Measurements from ENCODE around the gene PKD1.
"Not testable (repeated sequence)": the region's sequence is repeated elsewhere in the genome, so short reads cannot be mapped to it uniquely, and the experiment has no call there.

PKD1 gene

DNA sequence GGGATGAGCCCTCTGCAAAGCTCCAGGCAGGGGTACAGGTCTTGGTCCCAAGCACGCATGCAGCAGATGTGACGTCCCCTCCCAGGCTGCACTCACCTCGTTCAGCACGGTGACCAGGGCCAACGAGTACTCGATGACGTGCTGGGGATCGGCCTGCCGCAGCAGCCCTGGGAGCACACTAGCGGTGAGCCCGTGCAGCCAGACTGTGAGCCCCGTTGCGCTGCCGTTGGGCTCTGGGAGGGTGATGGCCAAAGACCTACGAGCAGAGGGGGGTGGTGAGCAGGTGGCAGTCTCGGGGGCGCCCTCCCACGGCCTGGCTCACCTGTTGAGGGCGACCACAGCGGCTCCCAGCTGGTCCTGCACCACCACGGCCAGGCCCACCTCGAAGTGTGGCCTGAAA lies 29.9 kb downstream of the PKD1 start:
- not testable (repeated sequence) for FAIRE-seq

DNA sequence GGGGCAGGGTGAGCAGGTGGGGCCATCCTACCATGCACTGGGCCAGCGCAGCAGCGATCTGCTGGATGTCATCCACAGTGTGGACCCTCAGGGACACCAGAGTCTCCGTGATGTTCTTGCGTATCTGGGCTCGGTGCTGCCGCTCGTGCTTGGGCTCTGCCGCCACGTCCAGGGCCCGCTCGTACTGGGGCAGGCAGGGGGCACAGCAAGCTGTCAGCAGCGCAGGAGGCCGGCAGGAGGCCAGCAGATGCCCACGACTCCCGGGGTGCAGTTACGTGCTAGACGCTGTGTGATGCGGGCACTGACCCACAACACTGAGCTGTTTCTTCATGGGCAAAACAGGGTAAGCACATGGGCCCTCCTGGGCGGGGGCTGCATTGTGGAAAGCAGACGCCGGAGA lies 30.4 kb downstream of the PKD1 start:
- FAIRE-seq: not testable (repeated sequence)

DNA sequence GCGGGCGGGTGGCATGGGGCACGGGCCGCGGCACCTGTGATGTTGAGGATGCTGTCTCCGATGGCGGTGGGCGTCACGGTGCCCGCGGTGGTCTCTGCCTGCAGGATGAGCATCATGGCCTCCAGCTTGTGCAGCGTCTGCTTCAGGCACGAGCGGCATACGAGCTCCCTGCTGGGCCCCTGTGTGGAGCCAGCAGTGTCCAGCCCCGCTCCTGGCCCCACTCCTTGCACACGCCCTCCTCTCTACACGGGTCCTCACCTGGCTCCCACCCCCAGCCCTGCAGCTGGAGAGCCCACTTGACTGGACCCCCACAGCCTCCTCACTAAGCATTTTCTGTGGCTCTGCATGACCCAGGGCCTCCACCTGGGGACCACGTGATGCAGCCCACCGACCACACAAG lies 31.2 kb downstream of the PKD1 start:
- not testable (repeated sequence) for FAIRE-seq

DNA sequence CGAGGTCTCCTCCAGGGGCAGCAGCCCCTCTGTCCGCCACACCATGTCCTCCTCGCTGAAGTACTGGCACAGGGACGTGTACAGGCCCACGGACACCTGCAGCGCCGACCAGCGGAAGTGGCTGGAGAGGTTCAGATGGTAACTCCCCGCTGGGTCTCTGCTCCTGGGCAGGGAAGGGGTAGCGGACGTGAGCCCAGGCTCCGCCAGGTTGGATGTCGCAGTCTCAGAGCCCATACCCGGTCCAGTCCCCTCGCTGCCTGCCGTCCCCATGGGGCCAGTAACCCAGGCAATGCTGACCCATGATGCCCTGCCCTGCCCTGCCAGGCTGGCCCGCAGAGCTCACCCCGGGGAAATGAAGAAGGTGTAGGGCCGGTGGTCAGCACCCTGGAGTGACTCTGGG lies 33.2 kb downstream of the PKD1 start:
- no peak for FAIRE-seq

DNA sequence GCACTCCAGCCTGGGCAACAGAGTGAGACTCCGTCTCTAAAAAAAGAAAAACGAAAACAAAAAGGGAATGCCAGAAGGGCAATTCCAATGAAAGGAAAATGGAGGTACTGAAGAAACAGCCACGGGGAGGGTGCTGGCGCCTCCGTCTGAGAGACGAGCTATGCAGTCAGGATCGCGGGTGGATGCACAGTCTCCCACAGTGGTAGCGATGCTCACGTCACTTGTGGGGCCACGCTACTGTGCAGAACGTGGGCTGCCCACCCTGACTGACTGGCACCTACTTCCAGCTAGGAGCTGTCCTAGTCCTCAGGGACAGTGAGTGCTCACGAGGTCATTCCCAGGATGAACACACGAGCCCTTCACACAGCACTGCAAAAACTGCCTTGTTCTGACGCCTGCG lies 34.1 kb downstream of the PKD1 start:
- FAIRE-seq: not testable (repeated sequence)

DNA sequence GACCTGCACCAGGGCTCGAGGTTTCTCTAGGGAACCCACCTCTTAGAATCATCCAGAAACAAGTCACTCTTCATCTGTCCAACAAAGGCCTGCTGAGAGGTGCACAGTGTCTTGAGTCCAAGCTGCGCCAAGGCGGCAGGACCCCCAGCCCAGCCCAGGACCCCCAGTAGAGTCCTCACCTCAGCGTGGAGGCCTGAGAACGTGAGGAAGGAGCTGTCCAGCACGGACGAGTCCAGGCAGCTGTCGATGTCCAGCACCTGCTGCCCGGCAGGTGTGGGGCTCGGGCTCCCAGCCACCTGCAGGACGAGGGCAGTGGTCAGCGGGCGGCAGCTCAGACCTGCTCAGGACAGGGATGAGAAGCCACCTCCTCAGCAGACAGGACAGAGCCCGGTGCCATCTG lies 38.0 kb downstream of the PKD1 start:
- FAIRE-seq: not testable (repeated sequence)

DNA sequence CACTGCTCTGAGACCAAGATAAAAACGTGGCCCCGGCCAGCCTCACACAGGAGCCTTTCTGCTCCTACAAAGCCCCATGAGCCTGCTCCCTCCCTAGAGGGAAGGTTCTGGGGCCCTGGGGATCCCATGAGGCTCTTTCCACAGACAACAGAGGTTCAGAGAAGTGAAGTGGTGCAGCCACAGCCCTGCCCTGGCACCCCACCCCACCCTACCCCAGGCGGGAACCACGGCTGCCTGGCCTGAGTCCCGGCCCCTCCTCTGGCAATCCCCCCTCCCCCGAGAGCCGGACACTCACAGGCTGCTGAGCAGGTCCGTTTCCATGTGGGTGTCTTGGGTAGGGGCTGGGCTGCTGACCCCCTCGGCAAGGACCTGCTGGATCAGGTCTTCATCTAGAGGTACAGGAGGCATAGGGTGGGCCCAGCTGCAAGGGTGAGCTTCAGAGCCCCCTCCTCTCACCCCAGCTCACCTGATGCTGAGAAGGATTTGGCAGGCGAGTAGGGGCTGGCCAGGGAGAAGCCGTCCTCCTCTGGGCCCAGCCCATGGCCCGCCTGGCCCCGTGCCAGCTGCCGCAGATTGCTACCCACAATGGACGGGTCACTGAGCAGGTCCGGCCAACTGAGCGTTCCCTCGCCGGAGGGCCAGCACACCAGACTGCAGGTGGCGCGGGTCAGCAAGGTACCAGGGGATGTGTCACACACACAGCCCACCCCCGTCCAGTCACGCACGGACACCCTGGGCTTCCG lies 38.7 kb downstream of the PKD1 start:
- FAIRE-seq: no peak

DNA sequence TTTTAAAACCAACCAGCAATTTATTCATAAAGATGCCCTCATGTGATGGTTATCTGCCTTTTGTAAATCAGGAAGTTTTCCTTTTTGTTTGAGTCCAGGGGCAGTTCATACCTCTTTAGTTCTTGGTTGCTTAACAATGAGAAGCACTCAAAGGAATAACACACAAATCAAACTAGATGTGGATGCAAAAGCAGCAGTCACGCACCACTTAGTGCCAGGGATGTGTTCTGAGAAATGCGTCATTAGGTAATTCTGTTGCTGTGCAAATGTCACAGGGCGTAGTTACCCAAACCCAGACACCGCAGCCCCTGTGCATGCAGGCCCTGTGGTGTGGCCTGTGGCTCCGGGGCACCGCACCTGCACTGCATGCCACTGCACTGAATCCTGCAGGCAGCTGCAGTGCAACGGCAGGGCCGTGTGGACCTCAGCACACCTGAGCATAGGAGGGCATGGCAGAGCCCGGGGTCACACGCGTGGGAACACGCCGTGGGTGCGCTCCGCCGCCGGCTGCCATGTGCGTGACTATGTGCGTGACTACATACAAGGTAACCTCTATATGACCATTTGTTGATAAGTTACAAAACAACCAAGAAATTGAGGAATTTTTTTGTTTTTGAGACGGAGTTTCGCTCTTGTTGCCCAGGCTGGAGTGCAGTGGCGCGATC lies 39.6 kb downstream of the PKD1 start:
- no peak for FAIRE-seq

DNA sequence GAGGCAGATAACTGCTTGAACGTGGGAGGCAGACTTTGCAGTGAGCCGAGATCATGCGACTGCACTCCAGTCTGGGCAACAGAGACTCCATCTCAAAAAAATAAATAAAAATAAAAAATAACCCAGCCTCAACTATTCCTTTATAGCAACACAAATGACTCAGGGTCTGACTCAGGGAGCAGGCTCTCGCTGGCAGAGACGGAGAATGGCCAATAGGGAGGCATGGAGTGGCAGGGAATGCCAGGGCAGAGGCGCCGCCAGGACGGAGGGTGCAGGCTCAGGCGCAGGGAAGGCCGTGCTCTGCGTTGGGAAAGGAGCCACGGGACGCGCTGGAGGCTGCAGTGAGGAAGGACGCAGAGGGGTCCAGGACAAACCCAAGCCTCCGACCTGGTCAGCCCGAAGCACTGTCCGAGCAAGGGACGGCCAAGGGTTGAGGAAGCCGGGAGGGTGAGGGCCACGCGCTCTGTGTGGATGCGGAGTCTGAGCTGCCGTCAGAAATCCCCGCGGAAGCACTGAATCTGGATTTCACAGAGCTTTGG lies 40.3 kb downstream of the PKD1 start:
- FAIRE-seq: no peak

DNA sequence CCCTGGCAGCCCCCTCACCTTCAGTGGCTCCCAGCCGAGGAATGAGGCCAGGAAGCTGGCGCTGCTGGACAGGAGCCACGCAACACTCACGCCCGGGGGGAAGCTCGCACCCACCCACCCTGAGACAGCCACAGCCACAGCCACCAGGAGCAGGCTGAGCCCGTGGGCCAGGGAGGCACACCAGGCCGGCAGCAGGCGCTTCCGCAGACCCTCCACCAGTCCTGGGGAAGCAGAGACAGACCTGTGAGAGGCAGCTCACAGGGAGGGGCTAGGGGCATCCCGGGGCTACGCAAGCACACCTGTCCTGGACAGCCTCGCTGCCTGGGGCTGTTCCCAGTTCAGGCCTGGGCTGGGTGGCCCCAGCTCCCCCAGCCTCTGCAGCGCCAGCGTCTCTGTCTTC lies 41.9 kb downstream of the PKD1 start:
- no peak for FAIRE-seq

DNA sequence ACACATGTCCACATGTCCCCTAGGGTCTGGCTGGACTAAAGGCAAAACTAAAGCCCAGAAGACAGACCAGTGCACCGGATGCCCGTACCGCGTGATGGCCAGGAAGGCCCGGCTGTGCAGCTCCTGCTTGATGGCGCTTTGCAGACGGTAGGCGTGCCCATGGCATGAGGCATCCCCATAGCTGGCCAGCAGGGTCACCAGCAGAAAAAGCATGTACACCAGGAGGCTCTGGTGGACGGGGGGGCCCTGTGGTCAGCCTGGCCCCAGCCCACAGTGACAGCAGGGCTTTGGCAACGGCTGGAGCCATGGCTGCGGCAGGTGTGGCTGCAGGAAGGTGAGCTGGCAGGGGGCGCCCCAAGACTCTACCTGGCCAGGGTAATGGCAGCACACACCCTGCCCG lies 42.8 kb downstream of the PKD1 start:
- no peak for FAIRE-seq

DNA sequence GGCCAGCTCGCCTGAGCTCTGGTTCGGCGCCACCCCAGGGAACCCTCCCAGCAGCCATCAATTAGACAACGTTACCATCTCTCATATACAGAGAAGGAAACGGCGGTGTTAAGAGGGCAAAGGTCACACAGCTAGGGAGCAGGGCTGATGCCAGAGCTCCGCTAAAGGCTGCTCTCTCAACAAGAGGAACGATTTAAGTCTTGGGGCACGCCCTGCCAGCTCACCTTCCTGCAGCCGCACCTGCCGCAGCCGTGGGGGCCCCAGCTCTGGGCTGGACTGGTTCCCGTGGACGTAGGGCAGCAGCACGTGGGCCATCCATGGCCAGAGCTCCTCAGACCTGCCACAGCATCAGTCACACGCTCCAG lies 43.5 kb downstream of the PKD1 start:
- FAIRE-seq: no peak

DNA sequence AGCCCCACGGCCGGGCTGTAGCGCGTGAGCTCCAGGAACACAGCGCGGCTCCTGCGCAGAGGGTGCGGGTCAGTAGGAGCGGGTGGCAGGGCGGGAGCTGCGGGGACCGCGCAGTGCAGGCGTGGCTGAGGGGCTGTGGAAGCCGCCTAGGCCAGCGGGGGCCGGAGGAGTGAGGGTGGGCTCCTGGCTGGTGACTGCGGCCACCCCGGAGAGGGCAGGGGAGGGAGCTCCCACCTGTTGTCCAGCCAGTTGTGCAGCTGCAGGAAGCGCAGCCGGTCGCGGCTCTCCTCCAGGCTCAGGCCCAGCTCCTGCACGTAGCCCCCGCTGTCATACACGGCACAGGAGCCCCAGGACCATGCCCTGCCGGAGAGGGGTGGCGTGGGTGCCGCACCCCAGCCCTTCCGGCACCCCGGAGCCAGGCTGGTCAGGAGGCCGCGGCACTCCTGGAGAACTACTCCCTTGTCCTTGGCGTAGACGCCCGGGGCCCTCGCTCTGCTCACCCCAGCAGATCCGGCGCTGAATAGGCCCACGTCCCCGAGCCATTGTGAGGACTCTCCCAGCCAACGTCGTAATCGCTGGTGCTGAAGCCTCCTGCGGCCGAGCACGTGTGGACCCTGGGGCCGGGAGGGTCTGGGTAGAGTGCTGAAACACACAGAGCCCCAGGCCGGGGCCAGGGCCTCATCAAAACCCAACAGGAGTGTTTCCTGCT lies 44.0 kb downstream of the PKD1 start:
- no peak for FAIRE-seq

DNA sequence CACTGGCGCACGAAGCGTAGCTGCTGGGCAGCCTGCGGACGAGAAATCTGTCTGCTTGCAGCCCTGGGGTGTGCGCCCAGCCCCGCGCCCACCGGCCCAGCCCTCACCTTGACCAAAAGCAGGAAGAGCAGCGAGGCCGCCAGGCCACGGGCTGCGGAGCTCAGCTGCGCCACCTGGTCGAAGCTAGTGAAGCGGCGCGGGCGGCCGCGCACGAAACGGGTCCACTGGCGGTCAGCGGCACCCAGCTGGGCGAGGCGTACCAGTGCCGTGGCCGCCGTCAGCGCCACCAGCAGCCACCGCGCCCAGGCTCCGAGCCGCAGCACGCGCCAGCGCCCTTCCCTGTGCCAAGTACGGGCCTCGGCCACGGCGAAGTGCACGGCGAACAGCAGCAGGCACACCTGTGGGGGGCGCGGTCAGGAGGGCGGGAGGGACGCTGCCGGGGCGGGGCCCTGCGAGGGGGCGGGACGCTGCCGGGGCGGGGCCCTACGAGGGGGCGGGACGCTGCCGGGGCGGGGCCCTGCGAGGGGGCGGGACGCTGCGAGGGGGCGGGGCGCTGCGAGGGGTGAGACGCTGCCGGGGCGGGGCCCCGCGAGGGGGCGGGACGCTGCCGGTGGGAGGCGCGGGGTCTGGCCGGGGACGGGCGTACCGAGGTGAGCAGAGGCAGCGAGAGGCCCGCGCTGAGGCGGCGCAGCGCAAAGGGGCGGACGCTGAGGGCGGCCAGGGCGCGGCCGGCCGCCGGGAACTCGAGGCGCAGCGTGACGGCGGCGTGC lies 44.7 kb downstream of the PKD1 start:
- FAIRE-seq: no peak

DNA sequence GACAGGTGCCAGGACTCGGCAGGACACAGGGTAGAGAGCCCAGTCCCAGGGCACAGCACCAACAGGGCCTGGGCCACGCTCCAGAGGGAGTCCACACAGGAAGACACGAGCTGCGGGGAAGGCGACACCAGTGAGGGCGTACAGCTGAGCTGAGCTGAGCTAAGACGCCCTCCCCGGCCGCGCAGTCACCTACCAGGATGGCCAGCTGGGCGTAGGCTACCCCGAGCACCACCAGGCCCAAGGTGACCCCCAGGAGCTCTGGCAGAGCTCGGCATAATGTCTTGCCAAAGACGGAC lies 45.3 kb downstream of the PKD1 start:
- FAIRE-seq: no peak

DNA sequence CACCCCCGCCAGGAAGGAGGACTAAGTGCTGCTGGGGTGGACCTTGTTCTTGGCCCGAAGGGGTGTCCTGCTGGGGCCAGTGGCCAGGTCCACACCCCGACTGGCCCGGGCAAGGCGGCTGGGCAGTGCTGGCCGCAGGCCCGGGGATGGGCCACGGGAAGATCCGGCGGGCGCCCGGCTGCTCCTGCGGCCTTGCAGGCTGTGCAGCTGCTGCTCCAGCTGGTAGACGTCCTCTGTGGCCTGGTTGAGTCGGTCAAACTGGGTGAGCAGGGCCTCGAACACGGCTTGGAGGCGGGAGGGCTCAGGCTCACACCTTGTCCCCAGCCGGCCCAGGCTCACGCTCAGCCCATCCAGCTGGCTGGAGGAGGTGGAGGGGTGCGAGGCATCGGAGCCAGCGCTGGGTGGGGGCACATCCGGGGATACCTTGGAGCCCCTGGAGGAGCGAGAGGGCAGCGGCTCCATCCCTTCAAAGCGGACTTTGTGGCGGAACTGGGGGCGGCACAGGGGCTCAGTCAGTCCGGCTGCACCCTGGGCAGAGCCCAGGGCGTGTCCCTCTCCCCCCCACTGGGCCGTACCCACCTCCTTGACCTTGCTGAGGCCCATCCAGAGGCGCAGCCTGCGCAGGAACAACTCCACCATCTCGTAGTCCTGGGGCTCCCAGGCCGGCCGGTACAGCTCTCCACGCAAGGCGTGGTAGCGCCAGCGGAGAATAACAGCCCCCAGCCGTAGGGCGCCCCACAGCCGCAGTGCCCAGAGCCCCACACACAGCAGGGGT lies 45.8 kb downstream of the PKD1 start:
- FAIRE-seq: no peak

DNA sequence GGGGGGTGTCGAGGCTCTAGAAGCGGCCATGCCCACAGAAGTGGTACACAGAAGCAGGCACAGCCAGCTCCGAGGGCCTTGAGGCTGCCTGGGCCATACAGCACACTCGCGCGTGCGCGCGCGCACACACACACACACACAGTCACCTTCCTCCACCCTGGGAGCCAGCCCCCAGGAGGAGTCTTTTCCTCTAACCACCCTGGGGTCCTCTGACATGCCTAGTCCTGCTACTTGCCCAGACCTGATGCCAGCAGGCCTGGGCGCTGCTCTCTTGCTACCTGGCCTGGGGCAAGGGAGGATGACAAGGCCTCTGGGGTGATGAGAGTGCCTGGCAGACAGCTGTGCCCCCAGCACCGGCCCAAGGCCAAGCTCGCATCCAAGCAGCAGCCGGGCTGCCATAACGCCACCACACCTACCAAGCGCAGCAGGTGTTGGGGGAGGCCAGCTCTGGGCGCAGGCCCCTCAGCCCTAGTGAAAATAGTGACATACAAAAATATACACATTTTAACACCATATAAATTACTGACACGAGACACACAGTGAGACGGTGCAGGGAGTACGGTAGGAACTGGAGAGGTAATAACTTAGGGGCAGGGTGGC lies 46.8 kb downstream of the PKD1 start:
- no peak for FAIRE-seq

DNA sequence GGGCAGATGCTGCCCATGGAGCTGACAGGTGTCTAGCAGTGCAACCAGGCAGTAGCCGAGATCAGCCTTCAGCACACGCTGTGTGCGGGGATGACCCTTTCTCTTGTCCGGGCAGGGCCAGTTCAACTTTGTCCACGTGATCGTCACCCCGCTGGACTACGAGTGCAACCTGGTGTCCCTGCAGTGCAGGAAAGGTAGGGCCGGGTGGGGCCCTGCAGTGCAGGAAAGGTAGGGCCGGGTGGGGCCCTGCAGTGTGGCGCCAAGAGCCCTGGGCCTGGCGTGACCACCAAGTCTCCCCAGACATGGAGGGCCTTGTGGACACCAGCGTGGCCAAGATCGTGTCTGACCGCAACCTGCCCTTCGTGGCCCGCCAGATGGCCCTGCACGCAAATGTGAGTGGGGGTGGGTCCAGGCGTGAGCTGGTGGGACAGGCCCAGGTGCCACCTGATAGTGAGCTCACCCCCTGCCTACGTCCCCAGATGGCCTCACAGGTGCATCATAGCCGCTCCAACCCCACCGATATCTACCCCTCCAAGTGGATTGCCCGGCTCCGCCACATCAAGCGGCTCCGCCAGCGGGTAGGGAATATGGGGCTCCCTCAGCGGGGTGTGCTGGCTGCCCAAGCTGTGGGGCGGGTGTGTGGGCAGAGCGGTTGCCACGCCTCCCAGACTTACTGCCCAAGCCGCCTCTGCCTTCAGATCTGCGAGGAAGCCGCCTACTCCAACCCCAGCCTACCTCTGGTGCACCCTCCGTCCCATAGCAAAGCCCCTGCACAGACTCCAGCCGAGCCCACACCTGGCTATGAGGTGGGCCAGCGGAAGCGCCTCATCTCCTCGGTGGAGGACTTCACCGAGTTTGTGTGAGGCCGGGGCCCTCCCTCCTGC lies 47.7 kb downstream of the PKD1 start:
- no peak for FAIRE-seq

DNA sequence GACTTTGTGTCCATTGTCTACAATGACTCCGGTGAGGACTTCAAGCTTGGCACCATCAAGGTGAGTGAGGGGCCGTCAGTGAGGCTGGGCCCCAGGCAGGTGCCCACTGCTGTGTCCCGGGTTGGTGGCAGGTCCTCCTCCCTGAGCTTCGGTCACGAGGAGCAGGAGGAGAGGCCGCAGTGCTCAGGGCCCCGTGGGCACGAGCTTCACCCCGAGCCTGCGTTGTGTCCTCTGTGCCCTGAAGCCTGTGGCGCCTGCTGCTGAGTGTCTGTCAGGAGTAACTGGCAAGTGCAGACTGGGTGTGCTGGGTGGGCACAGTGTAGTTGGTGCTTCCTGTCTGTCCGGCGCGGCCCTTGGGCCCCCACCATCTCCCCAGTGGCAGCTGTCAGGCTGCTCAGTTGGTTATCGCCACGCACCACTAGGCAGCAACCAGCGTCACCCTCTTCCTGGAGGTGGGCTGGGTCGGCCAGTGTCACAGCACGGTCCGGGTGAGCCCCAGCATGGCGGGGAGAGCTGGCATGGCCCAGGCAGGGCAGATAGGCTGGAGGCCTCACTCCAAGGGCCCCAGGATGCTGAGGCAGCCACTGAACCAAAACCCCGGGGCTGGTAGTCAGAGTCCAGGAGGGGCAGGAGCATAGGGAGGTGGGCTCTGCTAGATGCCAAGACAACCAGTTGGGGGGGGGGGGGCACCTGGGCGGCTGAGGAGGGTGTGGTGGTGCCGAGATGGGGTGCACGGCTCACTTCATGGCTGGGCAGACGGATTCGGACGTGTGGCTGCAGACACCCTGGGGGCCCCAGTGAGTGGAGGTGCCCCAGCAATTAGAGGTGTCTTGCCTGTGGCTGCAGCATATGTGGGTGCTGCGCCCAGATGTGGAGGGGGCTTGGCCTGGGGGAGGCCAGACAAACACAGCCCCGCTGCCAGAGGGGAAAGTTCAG lies 48.6 kb downstream of the PKD1 start:
- no peak for FAIRE-seq
